NAMALWA (cell line): ENCODE results near the gene WDR18.
A peak's percentile ranks its signal among the peaks of the same experiment; 100 is the strongest.
"Not testable (repeated sequence)": the region's sequence is repeated elsewhere in the genome, so short reads cannot be mapped to it uniquely, and the experiment has no call there.

Experiments used
- DNase-seq: peaks from one replicate; pipeline ENCODE4 v3.0.0-alpha.2; 2015; ENCODE audit warnings: low spot score

The WDR18 gene

DNA sequence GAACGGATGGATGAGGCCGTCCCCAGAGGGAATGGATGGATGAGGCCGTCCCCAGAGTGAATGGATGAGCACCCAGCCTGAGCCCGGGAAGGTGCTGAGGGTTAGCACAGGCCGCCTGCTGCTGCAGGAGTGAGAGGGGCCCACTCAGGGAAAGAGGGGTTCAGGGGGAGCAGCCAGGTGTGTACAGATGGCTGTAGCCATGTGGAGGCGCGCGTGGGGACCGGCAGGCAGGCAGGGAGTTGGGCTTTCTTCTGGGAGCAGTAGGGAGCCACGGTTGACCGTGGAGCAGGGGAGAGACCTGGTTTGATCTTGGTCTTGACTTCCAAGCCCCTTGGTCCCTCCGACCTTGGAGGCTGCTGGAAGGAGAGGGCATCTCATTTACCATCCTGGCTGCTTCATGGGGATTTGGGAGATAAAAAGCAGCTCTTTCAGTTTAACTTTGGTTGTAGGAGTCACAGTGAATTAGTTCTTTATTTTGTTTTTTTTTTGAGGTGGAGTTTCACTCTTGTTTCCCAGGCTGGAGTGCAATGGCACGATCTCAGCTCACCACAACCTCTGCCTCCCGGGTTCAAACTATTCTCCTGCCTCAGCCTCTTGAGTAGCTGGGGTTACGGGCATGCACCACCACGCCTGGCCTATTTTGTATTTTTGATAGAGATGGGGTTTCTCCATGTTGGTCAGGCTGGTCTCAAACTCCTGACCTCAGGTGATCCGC lies 33.6 kb upstream of the WDR18 start:
- no peak for DNase-seq

DNA sequence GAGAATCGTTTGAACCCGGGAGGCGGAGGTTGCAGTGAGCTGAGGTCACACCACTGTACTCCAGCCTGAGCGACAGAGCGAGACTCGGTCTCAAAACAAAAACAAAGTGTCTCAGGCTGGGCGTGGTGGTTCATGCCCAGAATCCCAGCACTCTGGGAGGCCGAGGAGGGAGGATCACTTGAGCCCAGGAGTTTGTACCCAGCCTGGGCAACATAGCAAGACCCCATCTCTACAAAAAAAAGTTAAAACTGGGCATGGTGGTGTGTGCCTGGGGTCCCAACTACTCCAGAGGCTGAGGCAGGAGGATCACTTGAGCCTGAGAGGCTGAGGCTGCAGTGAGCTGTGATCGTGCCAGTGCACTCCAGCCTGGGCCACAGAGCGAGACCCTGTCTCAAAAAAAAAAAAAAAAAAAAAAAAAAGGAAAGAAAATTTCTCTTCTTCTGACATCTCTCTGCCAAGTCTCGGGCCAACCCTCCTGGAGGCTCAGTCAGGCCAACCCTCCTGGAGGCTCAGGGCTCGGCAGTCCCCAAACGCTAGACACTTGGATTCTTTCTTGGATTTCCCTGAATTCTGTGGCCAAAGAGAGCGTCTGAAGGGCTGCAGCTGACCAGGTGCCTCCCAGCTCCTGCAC lies 32.0 kb upstream of the WDR18 start:
- no peak for DNase-seq

DNA sequence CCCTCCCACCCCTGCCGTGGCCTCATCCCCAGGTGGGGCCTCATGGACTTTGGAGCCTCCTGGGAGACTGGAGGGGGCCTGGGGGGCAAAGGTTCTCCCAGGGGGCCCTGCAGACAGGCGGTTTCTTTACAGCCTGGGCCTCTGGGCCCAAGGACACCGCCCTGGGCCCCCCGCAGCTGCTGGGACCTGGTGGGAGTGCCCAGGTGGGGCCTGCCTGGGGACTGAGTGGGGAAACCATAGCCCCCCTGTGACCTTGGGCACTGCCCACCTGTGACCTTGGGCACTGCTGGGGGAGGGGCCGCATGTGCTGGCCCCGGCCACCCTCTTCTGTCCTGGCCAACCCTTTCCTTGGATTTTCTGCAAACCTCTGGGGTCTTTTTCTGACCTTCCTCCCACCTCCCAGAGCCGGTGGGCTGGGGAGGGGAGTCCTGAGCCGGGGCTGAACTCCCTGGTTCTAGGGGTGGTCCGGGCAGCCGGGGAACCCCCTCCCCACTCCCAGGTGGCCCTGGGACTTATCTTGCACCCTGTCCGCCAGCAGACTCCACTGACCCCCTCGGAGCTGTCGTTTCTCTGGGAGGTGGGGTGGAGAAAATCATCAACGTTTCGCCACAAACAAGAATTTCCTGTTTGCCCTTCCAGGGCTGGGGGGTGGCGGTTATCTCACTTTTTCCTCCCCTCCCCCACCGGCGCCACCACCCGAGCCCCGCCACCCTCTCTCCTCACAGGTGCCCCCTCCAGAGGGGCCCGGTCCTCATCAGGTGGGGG lies 31.3 kb upstream of the WDR18 start:
- peak; percentile 53 for DNase-seq

DNA sequence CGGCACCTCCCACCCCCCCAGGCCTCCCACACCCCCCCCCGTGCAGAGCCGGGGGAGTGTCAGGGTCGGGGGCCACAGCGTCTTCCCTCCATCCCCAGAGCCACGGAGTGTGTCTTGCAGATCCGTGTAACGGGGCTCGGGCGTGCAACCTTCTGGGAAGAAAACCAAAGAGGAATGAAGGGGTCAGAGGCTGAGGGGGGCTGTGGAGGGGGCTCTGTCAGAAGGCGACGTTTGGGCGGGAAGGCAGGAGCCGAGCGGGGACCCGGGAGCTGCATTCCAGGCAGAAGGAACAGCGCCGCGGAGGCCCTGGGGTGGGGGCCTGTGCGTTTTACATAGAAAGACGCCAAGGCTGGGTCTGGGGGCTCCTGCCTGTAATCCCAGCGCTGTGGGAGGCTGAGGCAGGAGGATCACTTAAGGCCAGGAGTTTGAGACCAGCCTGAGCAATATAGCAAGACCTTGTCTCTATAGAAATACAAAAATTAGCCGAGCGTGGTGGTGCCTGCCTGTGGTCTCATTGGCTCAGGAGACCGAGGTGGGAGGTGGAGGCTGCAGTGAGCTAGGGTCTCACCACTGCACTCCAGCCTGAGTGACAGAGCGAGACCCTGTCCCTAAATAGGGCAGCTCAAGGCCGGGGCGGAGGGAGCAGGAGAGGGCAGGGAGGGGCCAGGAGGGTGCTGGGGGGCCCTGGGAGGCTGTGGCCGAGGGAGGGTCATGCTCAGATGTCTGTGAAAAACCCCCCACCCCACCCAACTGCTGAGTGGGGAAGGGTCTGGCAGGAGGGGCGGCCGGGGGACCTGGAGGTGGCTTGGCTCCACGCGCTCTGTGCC lies 30.5 kb upstream of the WDR18 start:
- no peak for DNase-seq

DNA sequence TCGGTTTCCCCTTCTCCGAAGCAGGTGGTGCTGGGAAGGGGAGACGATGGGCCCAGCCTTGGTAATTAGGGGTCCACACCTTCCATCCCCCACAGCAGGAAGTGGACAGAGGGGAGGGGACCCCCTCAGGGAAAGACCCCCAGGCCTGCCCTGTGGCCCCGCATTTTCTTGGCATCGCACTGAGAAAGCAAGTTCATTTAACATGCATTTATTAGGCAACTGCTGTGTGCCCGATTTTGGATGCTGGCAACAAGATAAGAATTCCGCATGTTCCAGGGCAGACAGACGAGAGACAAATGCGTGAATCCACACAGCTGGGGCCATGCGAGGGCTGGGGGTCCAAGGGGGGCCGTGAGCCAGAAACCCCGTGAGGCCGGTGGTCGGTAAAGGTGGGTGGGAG lies 29.9 kb upstream of the WDR18 start:
- no peak for DNase-seq

DNA sequence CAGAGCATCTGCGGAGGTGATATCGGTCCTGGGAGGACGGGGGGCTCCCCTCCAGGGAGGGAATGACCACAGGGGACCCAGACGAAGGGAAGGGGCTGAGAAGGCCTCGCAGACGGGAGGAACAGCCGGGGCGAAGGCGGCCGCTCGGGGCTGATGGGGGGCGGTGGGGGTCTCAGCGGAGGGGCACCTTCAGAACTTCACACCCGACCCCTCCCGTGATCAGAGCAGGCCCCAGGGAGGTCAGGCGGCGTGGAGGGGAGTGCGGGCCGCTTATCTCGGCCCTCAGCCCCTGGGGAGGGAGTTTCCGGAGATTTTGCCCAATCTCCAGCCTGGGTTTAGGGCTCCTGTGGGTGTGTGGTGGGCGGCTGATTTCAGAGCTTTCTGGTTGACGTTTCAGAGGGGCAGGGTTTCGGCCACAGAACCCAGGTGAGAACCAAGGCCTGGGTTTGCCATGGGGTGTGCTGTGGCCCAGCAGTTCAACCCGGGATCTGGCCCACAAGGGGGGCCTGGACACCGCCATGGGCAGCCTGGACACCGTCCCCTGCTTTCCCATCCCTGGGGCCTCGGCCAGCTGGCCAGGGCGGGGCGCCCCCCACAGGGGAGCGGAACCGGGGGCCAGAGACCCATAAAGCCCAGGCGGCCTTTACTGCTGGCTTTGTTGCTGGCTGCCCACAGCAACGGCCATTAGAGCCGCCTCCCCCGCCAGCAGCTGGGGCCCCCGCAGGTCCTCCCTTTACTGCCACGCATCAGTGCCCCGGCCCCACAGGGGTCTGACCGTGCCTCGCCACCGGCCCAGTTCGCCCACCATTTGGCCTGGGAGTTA lies 29.3 kb upstream of the WDR18 start:
- no peak for DNase-seq

DNA sequence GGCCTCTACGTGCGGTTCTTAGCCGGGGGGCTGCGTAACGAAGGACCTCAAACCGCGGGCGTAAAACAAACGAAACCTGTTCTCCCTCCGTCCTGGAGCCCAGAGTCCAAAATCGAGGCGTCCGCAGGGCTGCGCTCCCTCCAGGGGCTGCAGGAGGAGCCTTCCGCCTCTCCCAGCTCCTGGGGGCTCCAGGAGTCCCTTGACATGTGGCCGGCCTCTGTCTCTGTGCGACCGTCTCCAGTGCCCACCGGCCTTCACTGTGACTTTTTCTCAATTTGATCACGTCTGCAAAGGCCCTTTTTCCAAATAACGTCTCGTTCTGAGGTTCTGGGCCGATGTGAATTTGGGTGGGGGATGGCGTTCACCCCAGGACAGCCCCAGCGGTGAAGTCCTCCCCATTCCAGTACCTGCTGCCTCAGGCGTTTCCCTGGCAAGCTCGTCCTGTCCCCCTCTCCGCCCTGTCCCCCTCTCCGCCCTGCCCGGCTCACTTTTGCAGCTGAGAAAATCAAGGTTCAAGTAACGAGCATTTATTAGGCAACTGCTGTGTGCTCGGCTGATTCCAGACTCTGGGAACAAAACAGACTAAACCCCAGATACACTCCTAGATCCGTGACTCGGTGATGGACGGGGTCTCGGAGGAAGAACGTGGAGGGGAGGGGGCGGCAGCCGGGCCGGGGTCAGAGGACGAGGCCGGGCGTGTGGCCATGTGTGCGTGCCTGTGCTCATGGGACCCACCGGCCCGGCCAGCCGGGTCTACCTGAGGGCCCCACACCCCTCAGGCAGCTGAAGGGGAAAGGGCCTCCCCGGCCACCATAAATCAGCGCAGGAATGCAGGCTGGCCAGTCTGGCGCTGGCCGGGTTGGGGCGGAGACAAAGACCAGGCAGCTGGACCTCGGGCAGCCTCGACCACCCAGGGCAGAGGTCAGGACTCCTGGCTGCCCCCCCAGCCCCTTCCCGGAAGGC lies 28.1 kb upstream of the WDR18 start:
- no peak for DNase-seq

DNA sequence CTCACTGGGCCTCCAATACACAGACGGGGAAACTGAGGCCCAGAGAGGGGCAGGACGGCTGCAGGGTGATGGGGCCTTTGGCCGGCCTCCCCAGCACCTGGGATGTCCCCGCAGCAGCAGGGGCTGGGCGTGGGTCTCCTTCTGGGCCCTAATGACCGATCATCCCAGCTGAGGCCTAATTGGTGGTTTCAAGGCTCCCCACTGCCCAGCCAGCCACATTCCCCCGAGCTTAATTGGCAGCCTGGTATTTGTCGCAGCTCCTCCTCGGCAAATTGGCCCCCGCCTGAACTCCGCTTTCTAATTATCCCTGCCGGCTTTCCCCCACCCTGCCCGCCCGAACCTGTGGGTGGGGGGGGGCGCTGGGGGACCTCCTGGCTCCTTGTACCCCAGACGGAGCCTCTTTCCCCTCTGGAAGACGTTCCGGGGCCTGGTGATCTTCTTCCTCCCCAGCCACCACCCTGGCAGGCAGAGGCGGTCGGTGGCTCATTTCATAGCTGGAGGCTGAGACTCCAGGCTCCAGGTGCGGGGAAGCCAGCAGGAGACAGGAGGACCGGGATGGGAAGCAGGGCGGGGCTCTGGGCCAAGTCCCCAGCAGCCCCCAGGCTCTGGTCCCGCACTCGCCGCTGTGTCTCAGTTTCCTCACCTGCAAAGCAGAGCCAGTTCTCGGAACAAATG lies 27.2 kb upstream of the WDR18 start:
- no peak for DNase-seq

DNA sequence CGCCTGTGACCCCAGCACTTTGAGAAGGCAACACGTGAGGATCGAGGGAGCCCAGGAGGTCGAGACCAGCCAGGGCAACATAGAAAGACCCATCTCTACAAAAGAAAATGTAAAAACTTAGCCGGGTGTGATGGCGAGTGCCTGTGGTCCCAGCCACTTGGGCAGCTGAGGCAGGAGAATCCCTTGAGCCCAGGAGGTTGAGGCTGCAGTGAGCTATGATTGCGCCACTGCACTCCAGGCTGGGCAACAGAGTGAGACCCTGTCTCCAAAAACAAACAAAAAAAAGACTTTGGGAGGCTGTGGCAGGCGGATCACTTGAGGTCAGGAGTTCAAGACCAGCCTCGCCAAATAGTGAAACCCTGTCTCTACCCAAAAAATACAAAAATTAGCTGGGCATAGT lies 26.6 kb upstream of the WDR18 start:
- DNase-seq: not testable (repeated sequence)

DNA sequence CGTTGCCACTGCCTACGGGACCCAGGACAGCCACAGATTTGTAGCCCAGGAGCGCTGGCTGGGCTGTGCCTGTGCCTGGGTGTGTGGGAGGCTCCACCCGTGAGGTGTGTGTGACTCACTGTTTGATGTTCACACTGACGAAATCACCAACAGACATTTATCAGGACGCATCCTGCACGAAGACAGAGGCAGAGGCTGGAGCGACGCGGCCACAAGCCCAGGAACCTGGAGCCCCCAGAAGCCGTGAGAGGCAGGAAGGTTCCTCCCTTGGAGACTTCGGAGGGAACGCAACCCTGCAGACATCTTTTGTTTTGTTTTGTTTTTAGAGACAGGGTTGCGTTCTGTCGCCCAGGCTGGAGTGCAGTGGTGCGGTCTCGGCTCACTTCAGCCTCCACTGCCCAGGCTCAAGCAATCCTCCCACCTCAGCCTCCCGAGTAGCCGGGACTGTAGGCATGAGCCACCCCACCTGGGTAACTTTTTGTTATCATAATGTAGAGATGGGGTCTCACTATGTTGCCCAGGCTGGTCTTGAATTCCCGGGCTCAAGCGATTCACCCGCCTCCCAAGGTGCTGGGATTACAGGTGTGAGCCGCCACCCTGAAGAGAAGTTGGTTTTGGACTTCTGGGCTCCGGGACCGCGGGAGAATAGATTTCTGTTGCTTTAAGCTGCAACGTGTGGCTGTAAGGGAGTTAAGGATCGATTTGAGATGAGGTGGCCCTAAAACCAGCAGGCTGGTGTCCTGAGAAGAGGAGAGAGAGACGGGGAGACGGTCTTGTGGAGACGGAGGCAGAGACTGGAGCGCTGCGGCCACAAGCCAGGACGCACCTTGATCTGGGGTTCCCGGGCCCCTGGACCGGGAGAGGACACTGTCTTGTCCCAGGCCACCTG lies 24.9 kb upstream of the WDR18 start:
- no peak for DNase-seq

DNA sequence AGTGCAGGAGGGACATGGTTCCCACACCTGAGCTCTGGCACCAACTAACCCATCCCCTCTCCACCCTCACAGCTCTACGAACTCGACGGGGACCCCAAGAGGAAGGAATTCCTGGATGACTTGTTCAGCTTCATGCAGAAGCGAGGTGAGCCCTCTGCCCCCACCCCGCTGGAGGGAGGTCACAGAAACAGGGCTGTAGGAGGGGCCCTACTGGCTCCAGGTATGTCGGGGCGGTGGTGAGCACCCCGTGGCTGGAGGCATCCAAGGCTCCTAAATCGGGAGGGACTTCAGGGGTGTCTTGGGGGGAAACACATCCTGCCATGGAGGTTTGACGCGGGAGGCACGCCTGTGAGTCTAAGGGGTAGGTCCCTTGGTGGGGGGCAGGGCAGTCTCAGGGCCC lies 24.1 kb upstream of the WDR18 start:
- DNase-seq: no peak

DNA sequence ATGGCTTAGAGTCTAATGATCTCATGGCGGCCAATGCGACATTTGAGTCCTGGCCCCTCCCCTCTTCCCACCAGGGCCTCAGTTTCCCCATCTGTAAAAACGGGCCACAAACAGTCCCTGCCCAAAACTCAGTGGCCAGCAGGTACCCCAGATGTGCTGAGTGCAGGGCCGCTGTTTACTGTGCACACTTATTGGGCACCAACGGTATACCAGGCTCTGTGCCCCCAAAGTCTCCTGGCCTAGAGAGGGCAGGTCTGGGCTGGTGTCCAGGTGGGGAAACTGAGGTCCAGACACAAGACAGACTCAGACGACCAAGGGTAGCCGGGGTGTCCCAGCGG lies 23.6 kb upstream of the WDR18 start:
- DNase-seq: no peak

DNA sequence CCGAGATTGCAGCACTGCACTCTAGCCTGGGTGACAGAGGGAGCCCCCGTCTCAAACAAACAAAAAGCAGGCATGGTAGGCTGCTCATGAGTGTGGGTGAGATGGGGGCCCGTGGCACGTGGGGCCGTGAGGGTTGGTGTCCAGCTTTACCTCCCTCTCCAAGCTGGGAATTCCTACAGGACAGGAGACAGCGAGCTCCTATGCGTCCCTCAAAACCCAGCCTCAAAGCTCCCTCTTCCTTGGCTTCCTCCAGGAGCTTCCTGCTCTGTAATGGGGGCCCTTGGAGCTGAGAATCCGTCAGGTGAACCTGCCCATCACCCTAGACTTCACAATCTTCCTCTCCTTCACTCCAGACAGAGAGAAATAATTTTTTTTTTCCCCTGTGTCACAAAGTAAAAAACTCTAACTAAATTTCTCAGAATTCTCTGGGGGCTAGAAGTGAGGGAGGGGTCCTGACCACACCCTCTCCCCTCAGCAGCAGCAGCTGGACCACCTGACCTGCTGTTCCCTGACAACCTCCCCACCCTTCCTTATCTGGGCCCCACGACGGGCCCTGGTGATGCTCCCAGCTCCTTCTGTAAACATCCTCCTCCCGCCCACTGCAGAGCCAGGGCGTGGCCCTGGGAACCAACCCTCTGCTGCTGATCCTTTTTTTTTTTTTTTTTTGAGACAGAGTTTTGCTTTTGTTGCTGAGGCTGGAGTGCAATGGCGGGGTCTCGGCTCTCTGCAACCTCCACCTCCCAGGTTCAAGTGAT lies 22.1 kb upstream of the WDR18 start:
- no peak for DNase-seq

DNA sequence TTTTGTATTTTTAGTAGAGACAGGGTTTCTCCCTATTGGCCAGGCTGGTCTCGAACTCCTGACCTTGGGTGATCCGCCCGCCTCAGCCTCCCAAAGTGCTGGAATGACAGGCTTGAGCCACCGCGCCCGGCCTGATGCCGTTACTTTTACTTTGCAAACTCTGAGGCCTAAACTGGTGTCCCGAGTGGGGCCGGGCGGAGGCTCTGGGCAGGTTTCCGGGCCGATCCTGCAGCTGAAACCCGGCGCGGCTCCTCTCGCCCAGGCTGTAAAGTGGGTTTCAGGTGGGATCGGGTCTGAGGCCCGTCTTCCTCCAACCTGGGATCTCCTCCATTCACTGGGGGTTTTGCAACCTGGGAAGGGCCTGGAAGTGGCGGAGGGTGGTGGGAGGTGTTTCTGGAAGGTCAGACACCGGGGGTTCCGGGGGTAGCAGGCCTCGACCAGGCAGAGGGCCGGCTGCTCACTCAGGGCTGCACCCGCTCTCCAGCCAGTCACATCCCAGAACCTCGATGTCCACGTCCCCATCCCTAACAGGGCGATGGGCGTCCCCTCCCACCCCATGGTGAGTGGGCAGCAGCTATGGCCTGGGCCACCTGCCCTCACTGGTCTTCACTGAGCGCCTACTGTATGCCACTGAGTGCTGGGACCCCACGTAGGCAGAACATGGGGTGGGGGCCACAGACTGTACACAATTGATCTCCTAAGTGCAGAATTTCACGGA lies 21.3 kb upstream of the WDR18 start:
- DNase-seq: no peak

DNA sequence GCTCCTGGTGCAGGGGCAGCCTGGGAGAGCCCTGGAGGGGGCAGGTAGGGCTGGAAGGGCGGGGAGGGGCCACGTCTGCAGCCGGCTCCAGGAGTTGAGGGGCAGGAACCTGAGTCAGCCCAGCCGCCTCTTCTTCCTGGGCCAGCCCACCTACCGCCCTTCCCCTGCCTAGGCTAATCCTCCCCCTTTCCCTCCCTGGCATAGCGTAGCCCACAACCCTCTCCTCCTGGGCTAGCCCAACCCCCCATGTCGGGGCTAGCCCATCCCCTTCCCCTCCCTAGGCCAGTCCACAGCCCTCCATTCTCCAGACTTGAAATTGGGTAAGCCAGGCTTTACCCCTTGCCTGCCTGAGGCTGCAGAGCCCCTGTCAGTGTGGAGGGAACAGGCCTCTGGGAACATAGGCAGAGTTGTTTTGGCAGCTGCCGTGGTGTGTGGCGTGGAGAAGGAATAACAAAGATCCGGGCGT lies 20.6 kb upstream of the WDR18 start:
- DNase-seq: no peak

DNA sequence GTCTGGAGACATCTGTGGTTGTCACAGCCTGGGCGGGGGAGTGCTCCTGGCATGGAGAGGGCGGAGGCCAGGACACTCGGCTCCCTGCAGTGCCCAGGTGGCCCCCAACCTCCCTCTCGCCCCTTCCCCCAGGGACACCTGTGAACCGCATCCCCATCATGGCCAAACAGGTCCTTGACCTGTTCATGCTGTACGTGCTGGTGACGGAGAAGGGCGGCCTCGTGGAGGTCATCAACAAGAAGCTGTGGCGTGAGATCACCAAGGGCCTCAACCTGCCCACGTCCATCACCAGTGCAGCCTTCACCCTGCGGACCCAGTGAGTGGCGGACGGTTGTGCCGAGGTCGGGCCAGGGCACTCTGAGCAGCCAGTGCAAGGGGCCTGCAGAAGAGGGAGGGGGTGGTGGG lies 20.0 kb upstream of the WDR18 start:
- DNase-seq: no peak
